GM19023 (cell line): ENCODE measurements around the gene FRAS1.

ENCODE experiments used
- ATAC-seq: cut with Tn5 transposase; IDR thresholded peaks from one replicate; pipeline ENCODE4 v1.9.1; 2021; ENCODE audit warnings: mild to moderate bottlenecking, moderate library complexity; ENCODE audit not compliant: unreplicated experiment

FRAS1 gene

DNA sequence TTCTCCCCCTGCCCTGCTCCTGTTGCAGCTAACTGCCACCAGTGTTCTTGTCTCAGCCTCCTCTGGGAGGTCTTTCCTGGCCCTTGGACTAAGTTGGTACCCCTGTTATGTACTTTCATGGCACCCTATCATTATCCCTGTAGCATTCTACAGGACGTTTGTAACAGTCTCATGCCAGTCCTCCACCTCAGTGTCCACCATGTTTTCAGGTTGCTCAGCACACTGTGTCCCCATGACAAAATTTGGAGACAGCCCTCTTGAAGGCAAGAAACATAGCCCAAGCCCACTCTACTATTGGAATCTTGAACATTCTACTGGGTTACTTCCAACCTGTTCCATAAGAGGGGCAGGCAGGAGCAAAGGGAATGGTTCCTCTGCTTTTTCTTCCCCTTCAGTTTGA is 300.0 kb downstream of the FRAS1 start:
- no peak for ATAC-seq

DNA sequence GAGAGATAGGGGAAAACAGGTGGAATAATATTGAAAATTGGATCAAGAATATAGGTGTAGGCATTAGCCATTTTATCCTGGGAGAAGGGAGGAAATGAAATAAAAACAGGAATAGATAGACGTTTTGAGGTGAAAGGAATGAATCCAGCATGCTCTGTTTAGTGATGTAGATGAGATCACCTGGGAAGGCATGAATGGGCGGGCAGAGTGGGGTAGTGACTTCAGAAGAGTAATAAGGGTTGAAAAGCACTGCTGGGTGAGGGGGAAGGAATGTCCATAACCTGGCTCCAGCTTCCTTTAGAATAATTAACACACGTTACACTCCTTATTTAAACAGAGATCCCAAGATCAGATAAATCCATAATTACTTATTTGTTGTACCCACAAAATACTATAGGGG is 303.3 kb downstream of the FRAS1 start:
- ATAC-seq: no peak

DNA sequence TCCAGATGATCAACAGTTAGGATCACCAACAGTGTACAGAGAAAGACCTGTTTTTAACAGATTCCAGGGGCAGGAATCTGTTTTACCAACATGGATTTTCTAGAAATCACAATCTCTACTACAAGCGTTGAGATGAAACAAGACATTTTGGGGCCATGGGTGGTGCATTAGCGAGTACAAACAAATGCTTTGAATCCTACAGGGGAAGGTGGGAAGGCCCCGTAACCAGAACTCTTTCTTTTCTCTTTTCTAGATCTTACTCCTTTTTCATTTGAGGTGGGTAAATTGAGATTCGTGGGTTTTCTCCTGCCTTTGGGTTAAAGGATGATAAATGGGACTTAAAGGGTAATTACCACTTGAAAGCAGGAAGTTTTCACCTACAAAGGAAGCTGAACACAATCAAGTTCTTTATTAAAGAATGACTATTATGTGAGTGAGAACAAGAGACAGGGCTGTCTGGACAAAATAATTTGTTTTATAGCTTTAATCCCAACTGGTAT is 304.5 kb downstream of the FRAS1 start:
- ATAC-seq: no peak

DNA sequence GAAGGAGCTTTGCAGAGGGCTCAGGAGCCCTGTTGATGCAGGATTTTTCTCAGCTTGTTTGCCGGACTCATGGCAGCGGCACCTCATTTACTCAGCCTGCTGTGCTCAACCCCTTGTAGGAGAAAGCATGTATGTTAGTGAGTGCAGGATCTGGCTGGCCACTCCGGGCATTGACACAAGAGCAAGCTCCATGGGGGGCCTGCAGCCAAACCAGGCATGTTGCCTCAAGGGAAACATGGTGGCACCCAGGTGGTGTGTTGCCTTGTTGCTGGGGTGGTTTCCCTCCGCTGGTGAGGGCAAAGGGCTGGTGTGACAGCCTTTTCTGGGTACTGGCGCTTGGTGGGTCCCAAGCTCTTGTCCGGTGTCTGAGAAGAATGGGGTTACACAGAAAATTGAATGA is 305.2 kb downstream of the FRAS1 start:
- no peak for ATAC-seq

DNA sequence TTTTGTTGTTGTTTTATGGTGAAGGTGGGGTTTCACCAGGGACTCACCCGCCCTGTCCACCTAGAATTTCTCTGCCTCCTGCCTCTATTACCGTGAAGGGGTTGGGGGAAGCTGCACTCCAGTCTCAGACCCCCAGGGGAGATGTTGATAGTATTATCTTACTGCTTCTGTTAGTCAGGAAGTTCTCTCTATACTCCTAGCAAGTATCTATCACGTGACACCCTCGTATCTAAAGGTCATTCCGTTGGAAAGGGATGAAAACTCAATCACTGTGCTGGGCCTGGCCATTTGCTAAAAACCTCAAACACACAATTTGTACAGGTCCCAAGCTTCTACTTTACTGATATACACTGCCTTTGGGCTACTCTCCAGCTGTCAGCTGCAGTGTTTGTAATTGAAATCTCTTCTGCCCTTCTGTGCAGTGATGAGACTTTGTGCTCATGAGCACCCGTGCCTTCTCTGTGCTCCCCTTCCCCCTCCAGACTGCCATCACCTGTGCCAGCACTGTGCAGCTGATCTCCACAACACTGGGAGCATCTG is 306.0 kb downstream of the FRAS1 start:
- ATAC-seq: no peak

DNA sequence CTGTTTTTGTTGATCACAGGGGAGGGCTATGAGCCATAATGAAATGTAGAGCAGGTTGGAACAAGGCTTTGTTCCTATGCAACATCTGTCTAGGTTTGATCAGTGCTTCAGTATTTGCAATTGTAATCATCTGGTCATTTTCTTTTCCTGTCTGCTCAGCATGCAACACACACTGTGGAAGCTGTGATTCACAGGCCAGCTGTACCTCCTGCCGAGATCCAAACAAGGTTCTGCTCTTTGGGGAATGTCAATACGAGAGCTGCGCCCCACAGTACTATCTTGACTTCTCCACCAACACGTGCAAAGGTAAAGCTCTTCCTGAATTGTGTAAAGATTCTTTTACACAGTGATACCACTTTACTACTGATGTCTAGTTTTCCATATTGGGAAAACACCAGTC is 312.6 kb downstream of the FRAS1 start:
- ATAC-seq: no peak

DNA sequence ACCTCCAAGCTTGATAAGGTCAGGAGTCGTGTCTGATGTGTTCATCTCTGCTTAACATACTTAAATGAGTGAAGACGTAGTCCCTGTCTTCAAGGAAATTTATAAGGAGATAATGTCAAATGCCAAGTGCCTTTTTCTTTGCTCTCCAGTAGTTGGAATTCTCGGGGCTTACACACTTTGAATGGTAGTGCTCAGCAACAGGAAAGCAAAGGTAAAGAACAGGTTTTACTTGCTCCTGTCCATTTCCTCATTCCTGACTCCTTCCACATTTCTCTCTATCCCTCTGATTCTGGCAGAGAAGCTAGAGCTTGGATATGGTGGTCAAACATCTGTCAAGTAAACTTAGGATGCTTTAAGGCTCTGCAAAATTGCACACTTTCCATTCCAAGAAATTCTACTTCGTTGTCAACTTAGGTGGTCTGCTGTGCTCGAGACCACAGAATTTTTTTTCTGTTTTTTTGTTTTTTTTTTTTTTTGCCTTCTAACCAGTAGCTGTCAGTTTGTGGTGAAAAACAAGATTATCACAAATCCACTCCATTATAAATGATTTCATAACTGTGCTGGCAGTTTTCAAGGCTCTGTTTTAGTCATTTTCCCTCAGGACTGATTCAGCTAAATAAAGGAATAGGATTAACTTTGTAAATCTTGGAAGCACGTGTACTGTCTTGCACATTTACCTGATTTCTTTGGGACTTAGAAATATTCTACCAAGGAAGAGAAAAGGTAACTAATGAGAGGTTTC is 313.7 kb downstream of the FRAS1 start:
- ATAC-seq: no peak

DNA sequence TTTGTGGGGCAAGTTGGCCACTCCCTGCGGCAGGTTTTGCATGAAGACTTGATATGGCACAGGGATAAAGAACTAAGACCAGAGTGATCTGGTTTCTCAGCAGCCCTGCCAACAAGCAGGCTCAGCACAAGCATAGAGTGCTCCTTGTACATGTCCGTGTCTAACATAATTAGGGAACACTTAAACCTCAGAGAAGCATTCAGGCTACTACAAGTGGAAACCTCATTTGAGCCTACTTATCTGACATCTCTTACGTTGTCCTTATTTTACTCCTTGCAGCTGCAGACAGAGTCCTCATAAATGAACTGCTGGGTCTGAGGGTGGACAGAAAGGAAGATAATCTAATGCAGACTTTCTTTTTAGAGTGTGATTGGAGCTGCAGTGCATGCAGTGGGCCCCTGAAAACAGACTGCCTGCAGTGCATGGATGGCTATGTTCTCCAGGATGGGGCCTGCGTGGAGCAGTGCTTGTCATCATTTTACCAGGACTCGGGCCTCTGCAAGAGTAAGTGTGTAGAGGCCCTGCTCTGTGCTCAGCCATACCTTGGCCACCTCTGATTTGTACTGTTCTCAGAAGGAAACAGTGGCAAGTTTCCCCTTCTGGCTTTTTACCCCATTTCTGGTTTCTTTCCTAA is 315.3 kb downstream of the FRAS1 start:
- no peak for ATAC-seq

DNA sequence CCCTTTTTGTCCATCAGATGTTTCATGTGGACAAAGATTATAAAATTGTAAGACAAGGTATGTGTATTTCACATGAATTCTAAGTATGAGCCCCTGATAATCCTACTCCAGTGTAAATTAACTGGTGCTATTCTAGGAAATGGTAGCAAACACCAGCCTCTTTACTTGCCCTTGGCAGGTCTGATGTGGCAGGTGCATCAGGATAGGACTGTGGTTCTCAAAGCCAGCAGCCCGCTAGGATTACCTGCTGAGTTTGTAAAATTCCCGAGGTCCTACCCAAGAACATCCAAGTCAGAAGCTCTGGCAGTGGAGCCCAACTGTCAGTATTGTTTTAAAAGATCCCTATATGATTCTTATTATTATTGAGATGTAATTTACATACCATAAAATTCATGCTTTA is 320.4 kb downstream of the FRAS1 start:
- ATAC-seq: no peak

DNA sequence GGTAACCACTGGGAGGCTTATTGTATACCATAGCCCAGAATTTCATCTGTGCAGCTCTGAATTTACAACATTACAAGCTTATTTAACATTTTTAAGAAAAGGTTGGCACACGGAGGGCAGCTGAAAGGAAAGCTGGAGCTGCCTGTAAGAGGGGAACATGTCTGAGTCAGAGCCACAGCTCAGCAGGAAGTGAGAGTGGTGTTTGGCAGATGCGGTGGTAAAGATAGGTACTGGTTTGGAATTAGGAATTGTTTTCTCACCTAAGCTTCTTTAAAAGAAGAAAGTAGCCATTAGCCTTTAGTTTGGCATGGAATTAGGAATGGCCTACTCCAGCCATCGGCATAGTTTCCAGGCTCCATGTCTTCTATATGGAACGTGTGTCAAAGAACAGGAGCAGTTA is 321.9 kb downstream of the FRAS1 start:
- ATAC-seq: no peak

DNA sequence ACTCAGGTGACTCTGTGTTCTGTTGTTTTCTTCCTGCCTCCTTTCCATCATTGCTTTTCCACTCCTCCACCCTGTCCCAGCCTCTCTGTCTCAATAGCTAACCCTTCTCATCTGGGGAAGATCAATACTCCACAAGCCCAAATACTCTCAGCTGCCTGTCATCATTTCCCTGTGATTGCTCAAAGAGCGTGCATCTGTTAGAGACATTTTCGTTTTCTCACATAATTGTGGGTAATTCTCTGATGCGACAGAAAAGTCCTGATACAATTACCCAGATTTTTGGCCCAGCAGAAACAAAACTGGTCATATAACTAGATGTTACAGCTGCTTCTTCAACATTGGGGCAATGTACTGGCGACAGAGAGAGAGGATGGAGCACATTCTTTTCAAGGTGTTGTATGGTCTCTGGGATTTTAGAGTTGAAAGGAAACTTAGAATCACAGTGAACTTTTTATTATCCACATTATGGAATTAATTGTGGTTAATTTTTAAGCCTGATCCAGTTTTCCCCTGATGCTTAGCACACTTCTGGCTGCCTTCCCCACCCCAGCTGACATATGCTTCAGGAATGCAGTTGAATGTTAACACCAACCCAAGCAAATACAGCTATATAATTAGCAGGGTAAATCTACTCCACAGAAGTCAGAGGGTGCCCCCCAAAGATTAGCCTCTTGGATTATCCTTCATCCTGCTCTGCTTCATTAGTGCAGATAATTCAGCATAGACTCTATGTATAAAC is 323.0 kb downstream of the FRAS1 start:
- no peak for ATAC-seq

DNA sequence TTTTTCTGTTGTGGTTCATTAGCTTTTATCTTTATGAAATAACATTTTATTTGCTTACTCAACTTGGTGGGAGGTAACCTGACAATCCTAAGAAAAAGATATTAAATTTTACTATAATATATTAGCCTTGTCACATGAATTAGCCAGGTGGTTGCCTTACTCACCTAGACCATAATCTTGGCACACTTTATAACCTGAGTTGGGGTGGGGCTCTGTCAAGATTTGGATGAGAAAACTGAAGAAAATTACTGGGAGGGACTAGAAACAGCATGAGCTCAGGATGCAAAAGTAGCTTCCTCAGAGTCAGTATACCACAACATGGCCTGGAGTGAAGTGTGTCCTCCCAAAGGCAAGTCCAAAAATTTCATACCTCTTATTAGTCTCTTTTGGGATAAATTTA is 329.6 kb downstream of the FRAS1 start:
- no peak for ATAC-seq

DNA sequence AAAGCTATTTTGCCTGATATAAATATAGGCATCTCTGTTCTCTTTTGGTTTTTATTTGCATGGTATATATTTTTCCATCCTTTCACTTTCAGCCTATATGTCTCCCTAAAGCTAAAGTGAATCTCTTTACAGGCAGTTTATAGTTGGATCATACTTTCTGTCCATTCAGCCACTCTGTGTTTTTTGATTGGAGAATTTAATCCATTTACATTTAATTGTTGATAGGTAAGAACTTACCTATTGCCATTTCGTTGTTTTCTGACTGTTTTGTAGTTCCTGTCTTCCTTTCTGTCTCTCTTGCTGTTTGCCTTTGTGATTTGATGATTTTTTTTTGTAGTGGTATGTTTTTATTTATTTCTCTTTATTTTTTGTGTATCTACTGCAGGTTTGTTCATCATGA is 338.5 kb downstream of the FRAS1 start:
- no peak for ATAC-seq

DNA sequence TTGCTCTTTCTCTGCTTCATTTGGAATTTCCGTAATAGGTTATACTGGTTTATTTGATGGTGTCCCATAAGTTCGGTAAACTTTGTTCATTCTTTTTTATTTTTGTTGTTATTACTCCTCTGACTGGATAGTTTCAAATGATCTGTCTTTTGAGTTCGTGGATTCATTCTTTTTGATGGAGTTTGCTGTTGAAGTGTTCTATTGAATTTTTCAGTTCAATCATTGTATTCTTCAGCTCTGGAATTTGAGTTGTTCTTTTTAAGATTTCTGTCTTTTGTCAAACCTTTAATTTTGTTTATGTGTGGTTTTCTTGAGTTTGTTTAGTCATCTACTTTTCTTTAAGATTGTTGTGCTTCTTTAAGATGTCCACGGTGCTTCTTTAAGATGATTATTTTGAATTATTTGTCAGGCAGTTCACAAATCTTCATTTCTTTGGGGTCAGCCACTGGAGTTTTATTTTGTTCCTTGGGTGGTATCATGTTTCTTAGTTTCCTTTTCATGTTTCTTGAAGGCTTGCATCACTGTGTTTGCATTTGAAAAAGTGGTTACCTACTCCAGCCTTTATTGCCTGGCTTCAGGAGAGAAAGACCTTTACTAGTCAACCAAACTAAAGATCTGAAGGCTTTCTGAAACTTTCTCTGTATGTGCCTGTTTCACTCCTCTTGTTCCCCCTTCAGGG is 339.6 kb downstream of the FRAS1 start:
- ATAC-seq: no peak

DNA sequence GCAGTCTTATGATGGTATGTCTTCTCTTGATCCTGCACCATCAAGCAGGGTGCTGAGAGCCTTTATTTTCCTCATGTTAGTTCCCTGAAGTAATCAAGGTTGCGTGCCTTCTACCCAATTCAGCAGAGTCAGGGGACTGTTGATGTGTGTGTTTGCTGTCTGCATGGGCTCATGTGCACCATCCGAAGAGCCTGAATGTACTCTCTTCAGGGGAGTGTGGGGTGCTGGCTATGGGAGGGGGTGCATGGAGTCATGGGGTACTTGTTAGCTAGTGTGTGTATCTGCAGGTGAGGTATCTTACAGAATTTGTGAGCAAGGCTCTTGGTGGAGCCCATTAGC is 340.1 kb downstream of the FRAS1 start:
- no peak for ATAC-seq

DNA sequence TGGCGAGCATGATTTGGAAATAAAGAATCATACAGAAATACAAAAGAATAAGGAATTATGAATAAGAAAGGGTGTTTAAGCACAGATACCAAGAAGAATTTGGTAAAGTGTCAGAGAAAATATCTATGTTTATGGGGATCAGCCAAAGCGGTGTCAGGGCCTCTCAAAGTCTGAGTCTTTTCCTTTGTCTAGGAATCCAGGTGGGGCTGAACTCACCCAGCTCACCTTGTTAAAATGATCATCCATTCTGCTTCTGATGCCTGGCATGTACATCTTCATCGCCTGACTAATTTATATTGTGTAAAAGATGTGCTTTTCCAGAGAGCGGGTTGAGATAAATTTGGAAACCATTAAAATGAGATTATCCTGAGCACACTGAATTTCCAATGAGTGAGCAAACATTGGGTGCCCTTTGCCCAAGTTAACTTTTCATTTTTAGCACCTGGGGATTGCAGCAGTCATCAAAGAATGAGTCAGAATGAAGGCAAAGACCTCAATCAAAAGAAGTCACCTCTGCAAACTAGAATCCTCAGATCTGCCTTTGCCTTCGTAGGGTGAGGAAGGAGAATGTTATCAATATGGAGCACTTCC is 352.6 kb downstream of the FRAS1 start:
- no peak for ATAC-seq

DNA sequence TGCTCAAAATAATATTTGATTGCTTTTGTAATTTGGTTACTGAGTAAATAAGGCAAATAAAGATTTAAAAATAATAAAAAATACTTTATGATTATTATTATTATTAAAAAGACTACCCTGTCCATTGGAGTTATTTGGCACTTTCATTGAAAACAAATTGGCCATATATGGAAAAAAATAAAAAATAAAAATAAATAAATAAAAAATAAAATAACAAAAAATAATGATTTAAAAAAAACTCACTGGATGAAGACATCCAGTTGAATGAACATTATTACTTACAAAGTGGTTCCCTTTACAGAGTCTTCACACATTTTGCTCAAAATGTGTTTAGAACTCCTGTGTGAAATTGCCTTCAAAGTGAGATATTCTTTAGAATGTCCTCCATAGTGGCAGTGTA is 353.1 kb downstream of the FRAS1 start:
- no peak for ATAC-seq

DNA sequence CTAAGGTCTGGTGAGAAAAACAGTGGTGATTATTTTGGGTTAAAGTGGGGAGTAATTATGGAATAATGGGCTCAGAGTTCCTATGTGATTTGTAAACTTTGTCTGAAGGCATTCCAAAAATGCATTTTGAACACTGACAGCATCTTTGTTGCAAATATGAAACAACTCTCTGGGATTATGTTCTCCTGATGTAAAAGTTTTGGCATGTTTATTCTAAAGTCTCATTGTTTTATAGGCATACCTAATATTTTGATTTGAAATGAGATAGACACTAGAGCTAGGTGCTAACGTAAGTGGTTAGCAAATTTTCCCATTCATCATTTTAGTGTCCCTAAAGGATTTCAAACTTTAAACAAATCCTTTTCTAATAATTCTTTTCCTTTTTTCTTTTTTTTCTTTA is 353.6 kb downstream of the FRAS1 start:
- no peak for ATAC-seq

DNA sequence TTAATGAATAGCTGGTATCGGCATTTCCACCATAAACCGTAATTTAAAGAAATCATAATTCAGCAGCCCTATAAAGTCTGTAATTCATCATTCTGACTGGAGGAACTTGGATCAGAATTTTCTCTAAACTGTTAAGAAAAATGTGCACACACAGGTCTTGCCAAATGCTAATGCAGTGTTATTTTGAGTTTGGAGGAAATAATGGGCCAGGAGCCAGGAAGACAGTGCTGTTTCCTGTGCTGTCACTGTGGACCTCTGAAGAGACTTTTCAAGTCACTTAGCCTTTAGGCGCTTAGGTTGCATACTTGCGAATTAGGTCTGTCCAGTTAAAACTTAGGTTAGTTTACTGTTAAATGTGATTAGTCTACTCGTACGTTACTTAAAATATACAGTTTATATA is 357.0 kb downstream of the FRAS1 start:
- no peak for ATAC-seq

DNA sequence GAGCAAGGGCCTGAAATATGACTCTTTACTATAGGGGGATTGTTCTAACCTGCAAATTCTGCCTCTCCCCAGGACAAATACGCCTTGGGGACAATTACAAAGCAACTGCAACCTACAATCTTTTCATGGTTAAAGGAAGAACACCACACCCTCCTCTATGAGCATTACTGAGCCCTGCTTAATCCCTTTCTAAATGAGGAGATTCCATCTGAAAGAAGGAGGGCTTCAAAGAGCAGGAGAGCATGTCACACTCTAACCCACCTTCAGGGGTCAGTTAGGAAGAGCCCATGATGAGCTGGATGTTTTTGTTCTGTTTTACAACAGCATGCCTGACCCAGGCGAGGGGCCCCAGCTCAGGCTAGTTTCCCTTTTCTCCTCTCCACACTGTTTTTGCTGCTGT is 360.5 kb downstream of the FRAS1 start:
- no peak for ATAC-seq

DNA sequence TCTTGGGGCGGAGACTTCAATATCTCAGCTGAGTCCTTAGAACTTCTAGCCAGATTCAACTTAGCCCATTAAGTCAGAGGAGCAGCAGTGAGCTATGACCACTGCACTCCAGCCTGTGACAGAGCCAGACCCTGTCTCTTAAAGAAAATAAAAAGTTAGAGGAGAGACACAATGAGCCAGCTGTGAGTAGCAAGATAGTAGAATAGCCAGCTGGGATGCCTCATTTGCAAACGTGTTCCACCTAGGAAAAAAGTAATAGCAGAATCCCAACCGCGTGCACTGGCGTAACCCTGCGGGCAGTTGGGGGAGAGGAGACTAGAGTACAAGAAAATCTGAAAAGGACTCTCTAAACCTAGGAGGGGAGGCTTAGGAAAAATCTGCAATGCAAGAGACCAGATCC is 361.3 kb downstream of the FRAS1 start:
- ATAC-seq: no peak
